Mucosa of descending colon (tissue), 3 donors: ENCODE measurements around the gene HS3ST5. TPM values are rescaled to one million over a fixed set of nuclear protein-coding genes. Genes with fewer than 3 reads are reported as not detected.
"Not testable (repeated sequence)": the region's sequence is repeated elsewhere in the genome, so short reads cannot be mapped to it uniquely, and the experiment has no call there.

Source experiments
- ATAC-seq: fragments of 200-7000 bp; cut with Tn5 transposase; one replicate; pipeline ENCODE4 v1.9.1; 2020; ENCODE audit warnings: mild to moderate bottlenecking, moderate library complexity
- DNase-seq, 3 donors: peaks; one replicate each; pipeline ENCODE4 v3.0.0-alpha.2; 2020
- H3K36me3 ChIP-seq: fragments of 200-600 bp; one replicate; pipeline ENCODE4 v1.8.0; 2021; ENCODE audit warnings: low read depth, mild to moderate bottlenecking
- H3K4me1 ChIP-seq: fragments of 200-600 bp; one replicate; pipeline ENCODE4 v1.8.0; 2021; ENCODE audit warnings: low read depth, mild to moderate bottlenecking
- H3K4me3 ChIP-seq: fragments of 200-600 bp; one replicate; pipeline ENCODE4 v1.8.0; 2021; ENCODE audit warnings: mild to moderate bottlenecking
- H3K9me3 ChIP-seq: fragments of 200-600 bp; one replicate; pipeline ENCODE4 v1.8.0; 2021; ENCODE audit warnings: mild to moderate bottlenecking
- CTCF ChIP-seq: fragments of 200-600 bp; IDR thresholded peaks from one replicate; pipeline ENCODE4 v1.8.0; 2022; ENCODE audit warnings: antibody characterized with exemption, mild to moderate bottlenecking
- intact Hi-C, 2 donors: fragments of 100-400 bp; cut with DNase I in 1 of 2; cut with micrococcal nuclease in 1 of 2; formaldehyde crosslinking; loops; one replicate each; pipeline versions ENCODE4 v1.11.0 to v1.11.1; 2022; cut with DNase I, micrococcal nuclease
- total RNA-seq, 3 donors: library from RNA; stranded (reverse); fragmentation: NEBNext Ultra II Directional in 2 of 3; extraction: Animal tissue kit (Norgen Biotek cat#: 25700) in 2 of 3; gene quantifications; one replicate each; pipeline versions ENCODE4 v1.2.1 to v1.2.4, GENCODE V29; 2021 to 2023
- donor health status: DM: no; HTN: no; CAD: no; lungs with moderate emphysema.
- donor health status: DM: no; HTN: no; CAD: no.
- donor health status: DM: no; HTN: yes; CAD: no.

Gene HS3ST5
- total RNA-seq, 3 donors from 2014 or later: 0.12 to 1.0 TPM; not detected in 1

DNA sequence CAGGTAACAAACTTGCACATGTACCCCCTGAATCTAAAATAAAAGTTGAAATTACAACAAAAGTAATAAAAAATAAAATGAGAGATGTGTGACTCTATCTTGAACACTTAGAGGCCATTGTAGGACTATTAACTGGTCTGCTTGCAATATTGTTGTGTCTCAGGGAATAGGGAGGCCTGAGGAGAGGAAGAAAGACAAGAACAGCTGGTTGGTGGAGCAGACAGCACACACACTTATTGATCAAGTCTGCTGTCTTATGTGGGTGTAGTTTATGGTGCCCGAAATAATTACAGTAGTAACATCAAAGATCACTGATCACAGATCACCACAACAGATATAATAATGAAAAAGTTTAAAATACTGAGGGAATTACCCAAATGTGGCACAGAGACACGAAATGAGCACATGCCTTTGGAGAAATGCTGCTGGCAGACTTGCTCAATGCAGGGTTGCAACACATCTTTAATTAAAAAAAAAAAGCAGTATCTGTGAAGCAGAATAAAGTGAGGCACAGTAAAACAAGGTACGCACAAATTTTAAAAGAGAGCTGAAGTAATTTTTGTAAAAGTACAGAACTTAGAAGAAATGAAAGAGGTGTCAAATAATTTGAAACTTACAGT, 261.8 kb downstream of the HS3ST5 start:
- ATAC-seq (no peak), DNase-seq (no peak)
- no peaks in the 10 kb centered on the region for H3K36me3 ChIP-seq
- intact Hi-C loops: no loop called here
- H3K4me3 ChIP-seq: no peak overlapping the region
- no peaks in the 10 kb centered on the region for H3K9me3 ChIP-seq
- no peaks in the 10 kb centered on the region for H3K4me1 ChIP-seq
- TF ChIP-seq CTCF: no peak

DNA sequence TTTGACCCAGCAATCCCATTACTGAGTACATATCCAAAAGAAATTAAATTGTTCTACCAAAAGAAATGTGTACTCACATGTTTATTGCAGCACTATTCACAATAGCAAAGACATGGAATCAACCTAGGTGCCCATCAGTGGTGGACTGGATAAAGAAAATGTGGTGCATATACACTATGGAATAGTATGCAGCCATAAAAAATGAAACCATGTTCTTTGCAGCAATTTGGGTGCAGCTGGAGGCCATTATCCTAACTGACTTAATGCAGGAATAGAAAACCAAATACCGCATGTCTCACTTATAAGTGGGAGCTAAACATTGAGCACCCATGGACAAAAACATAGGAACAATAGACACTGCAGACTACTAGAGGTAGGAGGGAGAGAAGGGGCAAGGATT, 262.4 kb downstream of the HS3ST5 start:
- H3K36me3 ChIP-seq, DNase-seq, H3K9me3 ChIP-seq, ATAC-seq, intact Hi-C loops, H3K4me3 ChIP-seq, H3K4me1 ChIP-seq: not testable (repeated sequence)

DNA sequence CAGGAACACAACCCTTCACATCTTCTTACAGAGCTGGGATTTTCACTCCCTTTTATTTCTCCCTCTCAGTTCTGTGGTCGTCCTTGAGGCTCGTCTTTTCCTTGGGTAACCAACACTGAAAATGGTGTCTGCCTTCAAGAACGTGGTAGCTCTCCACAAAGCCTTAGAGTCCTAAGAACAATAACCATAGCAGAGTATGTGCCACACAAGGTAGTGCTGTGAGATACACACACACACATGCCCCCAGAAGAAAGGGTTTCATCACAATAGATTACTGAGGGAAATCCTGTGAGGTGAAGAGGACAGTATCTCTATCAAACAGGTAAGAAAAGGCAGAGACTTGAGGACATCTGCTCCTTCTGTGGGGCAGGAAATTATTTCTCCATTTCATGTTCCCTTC, 267.0 kb downstream of the HS3ST5 start:
- ATAC-seq (no peak), DNase-seq (no peak)
- TF ChIP-seq CTCF: no peak
- H3K36me3 ChIP-seq: no peaks in the 10 kb centered on the region
- H3K4me1 ChIP-seq: no peaks in the 10 kb centered on the region
- intact Hi-C loops: no loop called here
- no peak overlapping the region for H3K4me3 ChIP-seq
- H3K9me3 ChIP-seq: no peaks in the 10 kb centered on the region

DNA sequence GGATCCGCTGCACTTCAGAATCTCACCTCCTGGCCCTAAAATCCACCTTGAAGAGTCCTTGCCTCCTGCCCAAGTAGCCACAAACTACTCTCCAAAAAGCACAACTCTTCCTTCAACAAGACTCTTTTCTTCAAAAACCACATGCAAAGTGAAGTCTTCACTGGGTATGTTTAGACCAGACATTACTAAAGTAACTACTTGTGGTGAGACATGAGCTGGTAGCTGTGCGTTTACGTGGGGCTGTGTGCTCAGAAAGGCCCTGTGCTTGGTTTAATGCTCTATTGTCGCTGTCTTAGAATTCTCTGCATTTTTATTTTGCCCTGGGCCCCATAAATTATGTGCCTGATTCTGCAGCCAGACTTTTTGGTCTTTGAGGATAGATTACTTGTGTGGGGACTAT, 267.5 kb downstream of the HS3ST5 start:
- no peak for ATAC-seq
- no peak for TF ChIP-seq CTCF
- Histone ChIP-seq H3K4me1 (no peaks in the 10 kb centered on the region), H3K9me3 (no peaks in the 10 kb centered on the region), H3K4me3 (no peak overlapping the region), H3K36me3 (no peaks in the 10 kb centered on the region)
- no peak for DNase-seq
- intact Hi-C loops: no loop called here

DNA sequence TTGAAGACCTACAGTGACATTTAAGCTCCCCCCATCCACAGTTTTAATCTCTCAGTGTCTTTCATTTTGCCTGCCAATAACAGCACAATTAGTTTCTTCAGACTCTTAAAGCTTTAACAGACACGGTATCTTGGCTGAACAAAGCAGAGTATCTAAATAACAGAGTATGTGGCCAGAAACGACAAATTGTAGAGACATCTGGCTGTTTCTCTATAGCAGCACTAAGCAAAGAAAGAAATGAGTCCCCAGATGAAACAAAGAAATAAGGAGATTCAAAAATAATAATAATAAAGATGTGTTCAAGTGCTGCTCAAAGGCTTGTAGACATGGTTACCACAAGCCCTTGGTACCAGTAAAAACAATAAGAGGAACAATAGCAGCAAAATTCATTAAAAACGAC, 274.1 kb downstream of the HS3ST5 start:
- intact Hi-C loops: no loop called here
- ATAC-seq (no peak), DNase-seq (no peak)

GRCh38 chr6:114068116-114068515, 274.7 kb downstream of the HS3ST5 start:
- no peak for TF ChIP-seq CTCF
- no peak for ATAC-seq
- Histone ChIP-seq H3K4me3 (no peak overlapping the region), H3K4me1 (no peaks in the 10 kb centered on the region), H3K36me3 (no peaks in the 10 kb centered on the region), H3K9me3 (no peaks in the 10 kb centered on the region)
- DNase-seq: no peak
- intact Hi-C loops: no loop called here

More for the DNA sequence above, 274.1 kb downstream of the HS3ST5 start:
- Histone ChIP-seq H3K4me1 (no peaks in the 10 kb centered on the region), H3K36me3 (no peaks in the 10 kb centered on the region), H3K4me3 (no peak overlapping the region), H3K9me3 (no peaks in the 10 kb centered on the region)
- no peak for TF ChIP-seq CTCF
